ENCODE measurements around the gene KCNK18.

KCNK18 gene

DNA sequence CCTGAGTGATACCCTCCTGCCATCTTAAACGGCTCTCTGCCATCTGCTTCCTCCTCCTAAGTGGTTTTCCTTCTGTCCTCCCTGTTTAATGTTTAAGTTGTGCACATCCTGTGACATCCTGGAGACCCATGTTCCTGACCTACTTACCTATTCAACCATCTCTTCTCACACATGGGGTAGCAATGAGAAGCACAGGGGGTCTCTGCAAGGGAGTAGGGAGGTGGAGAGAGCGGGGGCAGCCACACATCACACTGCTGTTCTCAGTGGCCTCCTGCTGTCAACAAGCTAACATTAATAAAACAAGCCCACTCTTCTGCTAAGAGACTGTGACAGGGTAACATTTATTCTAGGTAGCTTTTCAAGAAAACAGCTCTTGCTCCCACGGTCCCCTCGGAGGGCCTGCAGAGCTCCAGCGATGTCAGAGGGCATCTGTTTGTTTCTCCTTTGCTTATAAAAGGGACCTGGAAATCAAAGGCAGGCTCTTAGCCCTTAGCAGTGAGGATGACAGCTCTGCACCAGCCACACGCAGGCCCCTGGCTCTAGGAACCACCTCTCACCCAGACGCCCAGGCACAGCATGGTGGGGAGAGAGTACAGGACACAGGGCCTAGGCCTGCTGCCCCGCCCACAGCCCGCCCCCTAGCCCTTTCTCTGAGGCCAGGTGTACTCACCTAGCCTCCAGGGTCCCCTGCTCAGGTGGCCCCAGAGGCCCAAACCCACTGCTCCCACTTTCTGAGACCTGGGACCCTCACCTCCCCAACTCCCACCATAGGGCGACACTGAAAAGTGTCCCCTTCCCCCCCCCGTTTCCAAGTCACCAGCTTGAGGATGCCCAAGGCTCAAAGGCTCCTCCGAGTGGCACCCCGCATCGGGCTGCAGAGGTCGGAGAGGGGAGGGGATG lies 42.7 kb downstream of the KCNK18 start:
- TF ChIP-seq EP300 (IDR thresholded peaks at IDR 0.05; ENCODE audit: borderline replicate concordance) (no peak), TCF12 (IDR thresholded peaks at IDR 0.05; ENCODE audit: low read depth) (no peak), ZBTB7A (IDR thresholded peaks at IDR 0.05; ENCODE audit: low read depth) (no peak), NFIC (IDR thresholded peaks at IDR 0.05) (no peak), TEAD4 (IDR thresholded peaks at IDR 0.05) (no peak), RAD21 (IDR thresholded peaks at IDR 0.05; ENCODE audit: low read depth) (no peak), REST (IDR thresholded peaks at IDR 0.05; ENCODE audit: low read depth) (no peak), FOXM1 (IDR thresholded peaks at IDR 0.05; ENCODE audit: borderline replicate concordance, low read depth) (no peak), YY1 (IDR thresholded peaks at IDR 0.05; ENCODE audit: low read depth) (no peak), EGR1 (IDR thresholded peaks at IDR 0.05) (no peak), TAF1 (IDR thresholded peaks at IDR 0.05; ENCODE audit: low read depth) (no peak), USF1 (IDR thresholded peaks at IDR 0.05) (no peak), MAX (IDR thresholded peaks at IDR 0.05) (no peak), CEBPB (IDR thresholded peaks at IDR 0.05) (no peak), CREB1 (IDR thresholded peaks at IDR 0.05; ENCODE audit: low read depth) (no peak)

GRCh38 chr10:117240621-117241529 lies 43.6 kb downstream of the KCNK18 start, which contains the start of gene SLC18A2:
Gene SLC18A2 (plus strand): TSS chr10:117241114. CDS start chr10:117241694, 580 bp downstream.
- TF ChIP-seq FOXM1 (IDR thresholded peaks at IDR 0.05; ENCODE audit: borderline replicate concordance, low read depth), result no peak
- TF ChIP-seq YY1 (IDR thresholded peaks at IDR 0.05; ENCODE audit: low read depth), result no peak
- no peak for TF ChIP-seq TEAD4 (IDR thresholded peaks at IDR 0.05)
- TF ChIP-seq USF1 (IDR thresholded peaks at IDR 0.05), result peak; percentile 63
- TF ChIP-seq RAD21 (IDR thresholded peaks at IDR 0.05; ENCODE audit: low read depth), result no peak
- TF ChIP-seq ZBTB7A (IDR thresholded peaks at IDR 0.05; ENCODE audit: low read depth), result peak; percentile 81
- no peak for TF ChIP-seq REST (IDR thresholded peaks at IDR 0.05; ENCODE audit: low read depth)
- TF ChIP-seq CEBPB (IDR thresholded peaks at IDR 0.05), result no peak
- no peak for TF ChIP-seq TCF12 (IDR thresholded peaks at IDR 0.05; ENCODE audit: low read depth)
- peak; percentile 33; the same call in 1 of the 2 replicates for TF ChIP-seq MAX (IDR thresholded peaks at IDR 0.05)

DNA sequence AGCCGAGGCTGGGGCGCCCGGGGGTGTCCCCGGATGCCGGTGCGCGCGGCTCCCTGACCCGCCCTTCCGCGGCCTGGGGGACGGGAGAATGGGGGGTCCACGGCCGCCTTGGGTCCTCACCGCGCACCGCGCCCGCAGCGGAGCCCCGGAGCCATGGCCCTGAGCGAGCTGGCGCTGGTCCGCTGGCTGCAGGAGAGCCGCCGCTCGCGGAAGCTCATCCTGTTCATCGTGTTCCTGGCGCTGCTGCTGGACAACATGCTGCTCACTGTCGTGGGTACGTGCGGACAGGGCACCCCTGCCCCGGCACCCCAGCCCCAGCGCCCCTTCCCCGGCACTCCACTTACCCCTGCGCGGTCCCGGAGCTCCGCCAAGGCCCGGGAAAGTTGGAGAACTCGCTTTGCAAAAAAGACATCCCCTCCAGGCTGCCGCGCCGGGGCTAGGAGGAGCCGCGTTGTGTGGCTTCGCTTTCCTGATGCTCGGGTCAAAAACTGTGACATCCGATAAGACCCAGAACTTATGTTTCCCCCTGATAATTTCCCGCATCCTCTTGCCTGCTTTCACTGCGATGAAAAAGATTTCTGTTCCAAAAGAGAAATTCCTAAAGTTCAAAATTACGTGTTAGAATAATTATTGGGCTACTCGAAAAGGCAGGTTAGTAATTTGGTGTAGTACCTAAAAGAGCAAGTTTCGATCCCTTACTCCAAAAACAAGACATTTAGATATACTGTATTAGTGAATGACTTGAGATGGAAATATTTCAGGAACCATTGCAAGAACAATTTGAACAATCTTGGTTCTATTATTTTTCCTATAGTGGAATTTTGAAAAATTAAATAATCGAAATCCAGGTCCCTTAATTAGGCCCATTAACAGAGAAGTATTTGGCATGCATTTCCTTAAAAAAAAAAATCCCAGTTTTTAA lies 44.5 kb downstream of the KCNK18 start:
- TF ChIP-seq YY1 (IDR thresholded peaks at IDR 0.05; ENCODE audit: low read depth), result no peak
- TF ChIP-seq CREB1 (IDR thresholded peaks at IDR 0.05; ENCODE audit: low read depth), result no peak
- no peak for TF ChIP-seq NFIC (IDR thresholded peaks at IDR 0.05)
- no peak for TF ChIP-seq RAD21 (IDR thresholded peaks at IDR 0.05; ENCODE audit: low read depth)
- no peak for TF ChIP-seq ZBTB7A (IDR thresholded peaks at IDR 0.05; ENCODE audit: low read depth)
- no peak for TF ChIP-seq EP300 (IDR thresholded peaks at IDR 0.05; ENCODE audit: borderline replicate concordance)
- TF ChIP-seq REST (IDR thresholded peaks at IDR 0.05; ENCODE audit: low read depth), result no peak
- TF ChIP-seq MAX (IDR thresholded peaks at IDR 0.05), result no peak
- TF ChIP-seq TEAD4 (IDR thresholded peaks at IDR 0.05), result no peak
- TF ChIP-seq TCF12 (IDR thresholded peaks at IDR 0.05; ENCODE audit: low read depth), result no peak
- no peak for TF ChIP-seq TAF1 (IDR thresholded peaks at IDR 0.05; ENCODE audit: low read depth)
- no peak for TF ChIP-seq EGR1 (IDR thresholded peaks at IDR 0.05)
- no peak for TF ChIP-seq FOXM1 (IDR thresholded peaks at IDR 0.05; ENCODE audit: borderline replicate concordance, low read depth)
- no peak for TF ChIP-seq CEBPB (IDR thresholded peaks at IDR 0.05)
- TF ChIP-seq USF1 (IDR thresholded peaks at IDR 0.05), result no peak

Data from Ishikawa (cell line).